ENCODE measurements around the gene PDE3A. TPM values are rescaled to one million over a fixed set of nuclear protein-coding genes. Genes with fewer than 3 reads are reported as not detected.
"Not testable (repeated sequence)": the region's sequence is repeated elsewhere in the genome, so short reads cannot be mapped to it uniquely, and the experiment has no call there.

The PDE3A gene
- total RNA-seq, 1 donor from 2014 or later = 27.9 TPM

GRCh38 chr12:20599757-20600156 is 231.4 kb downstream of the PDE3A start:
- H3K27ac Mint-ChIP-seq (ENCODE audit: unreplicated experiment) = no peak overlapping the region
- no peaks in the 10 kb centered on the region for H3K27me3 Mint-ChIP-seq (ENCODE audit: low read depth)
- H3K36me3 Mint-ChIP-seq (ENCODE audit: low read depth) = no peaks in the 10 kb centered on the region
- H3K9me3 Mint-ChIP-seq (ENCODE audit: low read depth) = no peaks in the 10 kb centered on the region
- no peak overlapping the region for H3K4me3 Mint-ChIP-seq (ENCODE audit: unreplicated experiment)
- no peak for TF ChIP-seq CTCF (IDR thresholded peaks at IDR 0.05)
- DNase-seq (ENCODE audit: low spot score) = no peak
- H3K4me1 Mint-ChIP-seq (ENCODE audit: low read depth) = peaks cover 32% of the 10 kb centered on the region

- no peak overlapping the region for H3K4me3 Mint-ChIP-seq (ENCODE audit: unreplicated experiment)
- H3K27ac Mint-ChIP-seq (ENCODE audit: unreplicated experiment) = peak overlapping the region; percentile 22
- H3K36me3 Mint-ChIP-seq (ENCODE audit: low read depth) = no peaks in the 10 kb centered on the region
- TF ChIP-seq CTCF (IDR thresholded peaks at IDR 0.05) = peak; percentile 89
- DNase-seq (ENCODE audit: low spot score) = no peak
- H3K4me1 Mint-ChIP-seq (ENCODE audit: low read depth) = peaks cover 36% of the 10 kb centered on the region
- no peaks in the 10 kb centered on the region for H3K27me3 Mint-ChIP-seq (ENCODE audit: low read depth)
- no peaks in the 10 kb centered on the region for H3K9me3 Mint-ChIP-seq (ENCODE audit: low read depth)
Measured at GRCh38 chr12:20601668-20602280, 233.4 kb downstream of the PDE3A start.

- no peak overlapping the region for H3K4me3 Mint-ChIP-seq (ENCODE audit: unreplicated experiment)
- no peaks in the 10 kb centered on the region for H3K27me3 Mint-ChIP-seq (ENCODE audit: low read depth)
- no peaks in the 10 kb centered on the region for H3K9me3 Mint-ChIP-seq (ENCODE audit: low read depth)
- no peak for TF ChIP-seq CTCF (IDR thresholded peaks at IDR 0.05)
- peak overlapping the region; percentile 84 for H3K27ac Mint-ChIP-seq (ENCODE audit: unreplicated experiment)
- H3K4me1 Mint-ChIP-seq (ENCODE audit: low read depth) = peaks cover 36% of the 10 kb centered on the region
- DNase-seq (ENCODE audit: low spot score) = no peak
- no peaks in the 10 kb centered on the region for H3K36me3 Mint-ChIP-seq (ENCODE audit: low read depth)
Measured at GRCh38 chr12:20602641-20603391, 234.5 kb downstream of the PDE3A start.

GRCh38 chr12:20604408-20605067 is 236.2 kb downstream of the PDE3A start:
- H3K4me1 Mint-ChIP-seq (ENCODE audit: low read depth) = peaks cover 36% of the 10 kb centered on the region
- H3K27ac Mint-ChIP-seq (ENCODE audit: unreplicated experiment) = no peak overlapping the region
- H3K27me3 Mint-ChIP-seq (ENCODE audit: low read depth) = no peaks in the 10 kb centered on the region
- TF ChIP-seq CTCF (IDR thresholded peaks at IDR 0.05) = no peak
- H3K36me3 Mint-ChIP-seq (ENCODE audit: low read depth) = no peaks in the 10 kb centered on the region
- no peak for DNase-seq (ENCODE audit: low spot score)
- no peak overlapping the region for H3K4me3 Mint-ChIP-seq (ENCODE audit: unreplicated experiment)
- H3K9me3 Mint-ChIP-seq (ENCODE audit: low read depth) = no peaks in the 10 kb centered on the region

- not testable (repeated sequence) for DNase-seq (ENCODE audit: low spot score); H3K9me3 Mint-ChIP-seq (ENCODE audit: low read depth); H3K27me3 Mint-ChIP-seq (ENCODE audit: low read depth); H3K4me3 Mint-ChIP-seq (ENCODE audit: unreplicated experiment); H3K27ac Mint-ChIP-seq (ENCODE audit: unreplicated experiment)
- H3K36me3 Mint-ChIP-seq (ENCODE audit: low read depth) = peaks cover 10% of the 10 kb centered on the region
- peaks cover 11% of the 10 kb centered on the region for H3K4me1 Mint-ChIP-seq (ENCODE audit: low read depth)
Measured at GRCh38 chr12:20615020-20615419, 246.7 kb downstream of the PDE3A start.
